LHCN-M2 (cell line): ENCODE measurements around the gene TRPV5. TPM values are rescaled to one million over a fixed set of nuclear protein-coding genes. Genes with fewer than 3 reads are reported as not detected.

Source experiments
- DNase-seq: peaks from one replicate; pipeline ENCODE4 v3.0.0-alpha.2; 2012; ENCODE audit warnings: low read depth
- total RNA-seq: library from RNA; depleted of rRNA; stranded (reverse); fragments of >200 nt; gene quantifications from 2 replicates; pipeline ENCODE4 v1.2.3, GENCODE V29; 2014

Gene TRPV5
- total RNA-seq, 1 experiment from 2014 or later: not detected

GRCh38 chr7:142940966-142941535 lies 7.5 kb upstream of the TRPV5 start:
- no peak for DNase-seq

- no peak for DNase-seq
These were observed 5.8 kb upstream of the TRPV5 start, which contains the start of gene LLCFC1 for GRCh38 chr7:142939226-142939910. TSS of gene LLCFC1 (plus strand) at chr7:142939484. CDS start at chr7:142939622, 138 bp downstream.

- DNase-seq: no peak
These were observed 5.1 kb upstream of the TRPV5 start for GRCh38 chr7:142938611-142939010.

- DNase-seq: no peak
These were observed 2.5 kb upstream of the TRPV5 start for GRCh38 chr7:142935941-142936565.

GRCh38 chr7:142934056-142934455 lies 510 bp upstream of the TRPV5 start:
- DNase-seq: no peak

- DNase-seq: no peak
These were observed 462 bp downstream of the TRPV5 start for GRCh38 chr7:142933092-142933475.

GRCh38 chr7:142932386-142933091 lies 1.0 kb downstream of the TRPV5 start:
- DNase-seq: no peak

GRCh38 chr7:142930126-142930730 lies 3.3 kb downstream of the TRPV5 start:
- no peak for DNase-seq

GRCh38 chr7:142927949-142928348 lies 5.6 kb downstream of the TRPV5 start:
- DNase-seq: no peak

- DNase-seq: no peak
These were observed 6.3 kb downstream of the TRPV5 start for GRCh38 chr7:142927085-142927745.

- DNase-seq: no peak
These were observed 8.1 kb downstream of the TRPV5 start for GRCh38 chr7:142925413-142925812.

GRCh38 chr7:142923391-142923790 lies 10.2 kb downstream of the TRPV5 start:
- no peak for DNase-seq

- no peak for DNase-seq
These were observed 13.9 kb downstream of the TRPV5 start for GRCh38 chr7:142919656-142920055.

- no peak for DNase-seq
These were observed 14.6 kb downstream of the TRPV5 start for GRCh38 chr7:142918901-142919300.

- DNase-seq: no peak
These were observed 16.1 kb downstream of the TRPV5 start for GRCh38 chr7:142917447-142917846.

GRCh38 chr7:142916508-142916907 lies 17.0 kb downstream of the TRPV5 start:
- no peak for DNase-seq

- no peak for DNase-seq
These were observed 18.2 kb downstream of the TRPV5 start for GRCh38 chr7:142915315-142915714.

GRCh38 chr7:142914121-142914520 lies 19.4 kb downstream of the TRPV5 start:
- no peak for DNase-seq

GRCh38 chr7:142913566-142913965 lies 20.0 kb downstream of the TRPV5 start:
- no peak for DNase-seq

- no peak for DNase-seq
These were observed 20.5 kb downstream of the TRPV5 start for GRCh38 chr7:142913051-142913450.

- DNase-seq: no peak
These were observed 23.1 kb downstream of the TRPV5 start for GRCh38 chr7:142910481-142910880.
